Activated CD4-positive, alpha-beta T cell treated with anti-CD3 and anti-CD28 coated beads, Interleukin-2, amount 50 U/mL, for 16 hours (primary cell): ENCODE measurements around the gene PLXNA3.

ENCODE experiments used
- DNase-seq: peaks from one replicate; pipeline ENCODE4 v3.0.0-alpha.2; 2020

PLXNA3 gene

DNA sequence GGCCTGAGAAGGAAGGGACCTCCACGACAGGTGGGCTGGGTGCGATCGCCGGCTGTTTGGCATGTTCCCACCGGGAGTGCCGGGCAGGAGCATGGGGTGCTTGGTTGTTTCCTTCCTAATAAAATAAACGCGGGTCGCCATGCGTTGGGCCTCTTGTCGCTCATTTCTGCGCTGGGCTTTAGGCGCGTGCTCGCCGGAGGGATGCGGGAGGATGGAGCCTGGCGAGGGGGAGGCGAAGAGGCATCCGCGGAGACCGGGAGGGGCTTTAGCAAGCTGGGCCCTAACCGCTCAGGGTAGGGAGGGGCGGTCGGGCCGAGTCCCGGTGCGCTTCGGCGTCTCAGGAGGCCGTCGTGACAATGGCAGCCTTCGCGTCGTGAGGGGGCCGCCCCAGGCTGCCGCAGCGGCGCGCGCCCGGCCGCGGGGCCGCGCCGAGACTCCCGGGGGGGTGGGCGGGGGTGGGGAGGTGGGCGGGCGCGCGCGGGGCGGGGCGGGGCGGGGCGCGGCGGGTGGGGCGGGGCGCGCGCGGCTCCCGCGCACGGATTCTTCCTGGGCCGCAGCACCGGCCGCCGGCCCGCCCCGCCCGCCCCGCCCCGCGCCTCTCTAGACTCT is 21.6 kb upstream of the PLXNA3 start:
- DNase-seq = peak; percentile 35

DNA sequence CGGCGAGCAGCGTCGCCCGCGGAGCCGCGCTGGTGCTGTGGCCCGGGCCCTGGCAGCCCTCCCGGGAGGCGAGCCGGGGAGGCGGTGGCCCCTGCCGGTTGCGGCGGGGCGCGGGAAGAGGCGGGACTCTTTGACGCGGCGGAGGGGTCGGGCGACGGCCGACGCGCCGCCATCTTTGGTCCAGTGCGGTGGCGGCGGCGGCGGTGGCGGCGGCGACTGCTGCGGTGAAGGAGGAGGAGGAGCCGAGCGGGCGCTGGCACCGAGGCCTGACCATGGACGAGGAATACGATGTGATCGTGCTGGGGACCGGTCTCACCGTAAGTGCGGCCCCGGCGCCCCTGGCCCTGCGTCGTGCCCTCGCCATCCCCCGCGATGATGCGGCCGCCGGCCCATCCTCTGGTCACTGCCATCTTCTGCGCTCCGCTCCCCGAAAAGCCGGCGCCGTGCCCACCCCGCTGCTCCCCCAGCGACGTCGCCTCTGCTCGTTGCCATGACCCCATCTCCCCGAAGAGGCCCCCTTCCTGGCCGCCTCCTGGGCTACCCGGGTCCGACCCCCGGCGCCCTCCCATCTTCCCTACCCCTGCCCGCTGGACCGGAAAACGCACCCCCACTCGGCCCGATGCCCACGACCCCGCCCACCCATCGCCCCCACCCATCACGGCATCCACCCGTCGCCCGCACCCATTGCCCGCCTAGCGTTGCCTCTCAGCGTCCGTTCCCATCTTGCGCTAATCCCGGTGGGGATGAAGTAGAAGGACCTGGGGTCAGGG is 20.9 kb upstream of the PLXNA3 start, which contains the start of gene GDI1:
Gene GDI1 (plus strand): TSS at position 172 of the 770 bp plus-strand sequence. CDS start 101 bp downstream, at position 273.
- peak; percentile 46 for DNase-seq

DNA sequence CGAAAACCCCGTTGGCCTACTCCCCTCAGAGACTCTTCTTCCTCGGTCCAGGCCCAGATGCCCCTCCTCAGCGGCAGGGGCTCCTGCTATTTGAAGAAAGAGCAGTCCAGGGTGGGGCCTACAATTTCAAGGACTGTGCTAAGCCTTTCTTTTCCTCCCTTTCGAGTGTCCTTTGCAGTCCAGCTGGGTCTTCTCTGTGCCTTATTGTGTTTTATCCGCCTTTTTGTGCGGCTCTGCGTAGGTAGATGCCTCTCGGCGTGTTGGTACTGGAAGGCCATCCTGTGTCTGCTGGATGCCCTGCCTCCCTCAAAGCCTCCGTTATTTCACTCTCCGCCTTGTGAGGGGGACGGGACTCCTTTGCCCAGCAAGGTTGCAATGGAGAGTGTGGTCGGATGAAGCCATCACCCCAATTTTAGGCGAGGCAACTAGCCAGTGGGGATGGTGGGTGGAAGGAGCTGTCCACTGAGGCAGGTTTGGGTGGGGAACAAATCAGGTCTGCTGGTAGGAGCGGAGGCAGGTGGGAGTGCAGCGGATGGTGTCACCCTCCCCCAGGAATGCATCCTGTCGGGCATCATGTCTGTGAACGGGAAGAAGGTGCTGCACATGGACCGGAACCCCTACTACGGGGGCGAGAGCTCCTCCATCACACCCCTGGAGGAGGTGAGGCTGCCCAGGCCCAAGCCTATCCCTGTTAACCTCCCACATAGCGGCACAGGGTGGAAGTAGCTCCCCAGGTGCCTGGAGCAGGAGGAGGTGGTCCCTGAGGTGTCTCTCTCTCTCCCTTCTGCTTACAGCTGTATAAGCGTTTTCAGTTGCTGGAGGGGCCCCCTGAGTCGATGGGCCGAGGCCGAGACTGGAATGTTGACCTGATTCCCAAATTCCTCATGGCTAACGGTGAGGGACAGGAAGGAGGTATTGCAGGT is 19.8 kb upstream of the PLXNA3 start:
- DNase-seq = no peak

DNA sequence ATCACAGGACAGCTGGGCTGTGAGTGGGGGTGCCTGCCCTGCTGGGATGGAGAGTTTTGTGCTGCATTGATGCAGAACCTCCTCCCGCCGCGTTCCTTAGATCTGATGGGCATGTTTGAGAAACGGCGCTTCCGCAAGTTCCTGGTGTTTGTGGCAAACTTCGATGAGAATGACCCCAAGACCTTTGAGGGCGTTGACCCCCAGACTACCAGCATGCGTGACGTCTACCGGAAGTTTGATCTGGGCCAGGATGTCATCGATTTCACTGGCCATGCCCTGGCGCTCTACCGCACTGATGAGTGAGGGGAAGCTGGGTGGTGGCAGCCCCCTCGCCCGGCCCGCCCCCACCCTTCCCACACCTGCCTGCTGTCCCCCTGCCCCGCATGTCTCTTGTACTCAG is 18.2 kb upstream of the PLXNA3 start:
- DNase-seq = no peak

DNA sequence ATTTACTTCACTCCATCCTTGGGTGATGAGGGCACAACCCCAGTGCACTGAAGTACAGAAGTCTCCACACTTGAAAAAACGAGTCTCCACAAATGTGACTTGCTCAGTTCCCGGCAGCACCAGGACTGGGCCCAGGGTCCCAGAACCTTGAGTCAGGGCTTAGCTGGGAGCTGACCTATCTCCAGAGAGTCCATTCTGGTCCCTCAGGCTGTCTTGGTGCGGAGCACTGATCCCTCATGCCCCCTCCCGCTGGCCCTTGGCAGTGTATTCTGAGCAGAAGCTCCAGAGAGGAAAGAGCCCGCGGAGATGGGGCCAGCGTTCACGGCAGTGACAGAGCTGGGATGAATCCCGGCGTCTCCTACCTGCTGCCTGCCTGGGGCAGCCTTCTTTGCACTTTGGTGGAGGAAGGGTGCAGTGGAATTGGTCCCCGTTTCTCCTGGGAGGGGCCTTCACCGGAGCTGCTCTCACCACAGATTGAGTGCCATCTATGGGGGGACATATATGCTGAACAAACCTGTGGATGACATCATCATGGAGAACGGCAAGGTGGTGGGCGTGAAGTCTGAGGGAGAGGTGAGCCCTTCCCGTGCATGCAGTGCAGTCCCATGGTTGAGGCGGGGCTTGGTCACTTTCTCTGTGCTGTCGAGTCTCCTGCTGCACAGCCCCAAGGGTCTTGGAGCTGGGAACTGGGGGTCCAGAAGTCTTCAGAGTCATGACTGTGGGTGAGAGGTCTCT is 17.3 kb upstream of the PLXNA3 start:
- DNase-seq = no peak

DNA sequence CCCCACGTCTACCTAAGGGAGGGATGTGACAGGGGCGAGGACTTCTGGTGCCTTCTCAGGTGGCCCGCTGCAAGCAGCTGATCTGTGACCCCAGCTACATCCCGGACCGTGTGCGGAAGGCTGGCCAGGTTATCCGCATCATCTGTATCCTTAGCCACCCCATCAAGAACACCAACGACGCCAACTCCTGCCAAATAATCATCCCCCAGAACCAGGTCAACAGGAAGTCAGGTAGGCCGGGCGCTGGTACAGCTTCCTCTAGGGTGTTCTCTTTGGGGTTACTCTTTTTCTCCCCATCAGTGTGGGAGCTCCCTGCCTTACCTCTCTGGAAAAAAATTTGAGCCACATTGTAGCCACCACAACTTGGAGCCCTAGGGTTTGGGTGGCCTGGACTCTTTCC is 16.5 kb upstream of the PLXNA3 start:
- DNase-seq = no peak

DNA sequence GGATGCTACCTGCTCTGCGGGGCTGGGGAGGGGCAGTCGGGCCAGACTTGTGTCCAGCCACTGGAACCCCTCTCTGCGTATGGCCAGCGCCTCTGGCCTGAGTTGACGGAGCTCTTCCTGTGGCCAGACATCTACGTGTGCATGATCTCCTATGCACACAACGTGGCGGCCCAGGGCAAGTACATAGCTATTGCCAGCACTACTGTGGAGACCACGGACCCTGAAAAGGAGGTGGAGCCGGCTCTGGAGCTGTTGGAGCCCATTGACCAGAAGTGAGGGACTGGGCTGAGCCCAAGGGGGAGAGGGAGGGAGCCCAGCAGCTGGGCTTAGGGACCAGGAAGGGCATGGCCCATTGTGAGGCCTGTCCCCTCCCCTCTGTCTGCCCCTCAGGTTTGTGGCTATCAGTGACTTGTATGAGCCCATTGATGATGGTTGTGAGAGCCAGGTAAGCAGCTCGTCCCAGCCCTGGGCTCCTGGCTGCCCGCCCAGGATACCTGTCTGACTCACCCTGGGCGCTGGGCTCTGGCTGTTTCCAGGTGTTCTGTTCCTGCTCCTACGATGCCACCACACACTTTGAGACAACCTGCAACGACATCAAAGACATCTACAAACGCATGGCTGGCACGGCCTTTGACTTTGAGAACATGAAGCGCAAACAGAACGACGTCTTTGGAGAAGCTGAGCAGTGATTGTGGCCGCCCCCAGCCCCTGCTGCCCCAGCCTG is 15.9 kb upstream of the PLXNA3 start:
- DNase-seq = no peak

DNA sequence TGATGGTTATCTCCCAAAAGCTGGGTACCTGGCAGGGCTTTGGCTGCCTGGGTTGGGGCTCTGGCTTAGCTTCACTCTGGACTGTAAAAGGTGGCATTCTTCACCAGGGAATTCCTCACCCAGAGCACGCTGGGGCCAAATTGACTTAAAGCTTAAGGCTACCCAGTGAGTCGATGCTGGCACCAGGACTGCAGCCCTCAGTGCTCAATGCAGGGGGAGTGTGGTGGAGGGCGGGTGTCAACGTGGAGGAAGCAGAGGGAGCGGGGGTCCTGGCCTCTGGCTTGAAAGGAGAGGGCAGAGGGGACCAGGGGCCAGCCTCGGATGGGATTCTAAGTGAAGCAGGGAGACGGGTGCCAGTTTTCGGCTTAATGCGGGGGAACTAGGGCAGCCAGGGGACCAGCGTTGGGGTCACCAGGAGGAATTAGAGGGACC is 14.6 kb upstream of the PLXNA3 start:
- DNase-seq = no peak

DNA sequence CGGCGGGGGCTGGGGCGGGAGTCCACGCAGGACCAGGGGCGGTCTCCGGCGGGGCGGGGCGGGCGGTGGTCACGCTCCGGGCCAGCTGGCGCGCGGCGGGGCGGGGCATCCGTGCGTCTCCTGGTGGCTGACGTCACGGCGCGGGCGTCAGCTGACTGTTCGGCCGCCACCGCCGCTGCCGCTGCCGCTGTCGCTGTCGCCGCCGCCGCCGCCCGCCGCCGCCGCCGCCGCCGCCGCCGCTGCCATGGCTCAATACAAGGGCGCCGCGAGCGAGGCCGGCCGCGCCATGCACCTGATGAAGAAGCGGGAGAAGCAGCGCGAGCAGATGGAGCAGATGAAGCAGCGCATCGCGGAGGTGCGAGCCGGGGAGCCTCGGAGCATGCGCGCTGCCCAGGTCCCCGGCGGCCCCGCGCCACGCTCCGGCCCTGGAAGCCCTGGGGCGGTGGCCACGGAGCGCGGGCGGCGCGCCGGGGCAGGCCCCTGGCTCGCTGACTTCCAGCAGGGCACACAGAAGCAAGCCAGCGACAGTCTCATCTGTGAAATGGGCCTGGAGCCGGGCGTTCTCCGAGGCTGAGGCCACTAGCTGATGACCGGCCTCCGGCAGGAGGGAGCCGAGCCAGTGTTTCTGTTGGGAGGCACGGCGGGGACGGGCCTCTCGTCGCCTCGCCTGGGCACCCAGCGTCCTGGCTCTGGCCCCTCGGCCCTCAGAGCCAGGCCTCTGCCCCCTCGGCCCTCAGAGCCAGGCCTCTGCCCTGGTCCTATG is 13.9 kb upstream of the PLXNA3 start, which contains the start of gene FAM50A:
Gene FAM50A (plus strand): TSS at position 150 of the 763 bp plus-strand sequence. CDS start 95 bp downstream, at position 245.
- DNase-seq = peak; percentile 70

DNA sequence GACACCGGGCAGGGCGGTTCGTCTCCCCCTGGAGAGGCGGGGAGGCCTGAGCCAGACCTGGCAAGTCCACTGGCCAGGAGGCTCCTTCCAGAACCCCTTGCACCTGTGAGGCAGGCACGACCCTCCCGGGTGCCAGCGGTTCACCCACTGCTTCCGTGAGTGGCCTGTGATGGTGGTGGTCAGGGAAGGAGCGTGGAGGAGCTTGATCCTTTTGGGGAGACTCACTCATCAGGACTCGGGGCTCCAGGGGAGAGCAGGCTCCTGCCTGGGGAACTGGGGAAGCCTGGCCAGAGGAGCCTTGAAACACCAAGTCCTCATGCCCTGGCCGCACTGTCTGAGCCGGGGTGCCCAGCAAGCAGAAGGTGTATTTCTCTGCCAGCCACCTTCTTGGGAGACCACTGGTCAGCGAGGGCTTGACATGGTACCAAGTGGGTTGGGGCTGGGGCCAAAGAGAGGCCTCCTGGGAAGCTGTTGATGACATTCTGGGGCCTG is 13.3 kb upstream of the PLXNA3 start:
- DNase-seq = no peak

DNA sequence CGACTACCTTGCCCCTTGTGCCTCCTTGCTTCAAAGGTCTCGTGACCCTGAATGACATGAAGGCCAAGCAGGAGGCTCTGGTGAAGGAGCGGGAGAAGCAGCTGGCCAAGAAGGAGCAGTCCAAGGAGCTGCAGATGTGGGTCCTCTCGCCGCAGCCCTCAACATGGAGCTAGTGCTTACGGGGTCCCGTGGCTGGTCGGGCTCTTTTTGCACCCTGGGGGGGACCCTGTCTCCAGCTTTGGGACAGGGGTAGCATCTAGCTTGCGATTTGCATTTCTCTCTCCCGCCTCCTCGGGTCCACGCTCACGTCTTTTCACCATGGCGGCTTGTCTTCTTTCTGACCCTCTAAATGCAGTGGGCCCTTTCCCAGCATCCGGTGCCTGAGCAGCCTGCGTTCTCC is 12.3 kb upstream of the PLXNA3 start:
- DNase-seq = no peak

DNA sequence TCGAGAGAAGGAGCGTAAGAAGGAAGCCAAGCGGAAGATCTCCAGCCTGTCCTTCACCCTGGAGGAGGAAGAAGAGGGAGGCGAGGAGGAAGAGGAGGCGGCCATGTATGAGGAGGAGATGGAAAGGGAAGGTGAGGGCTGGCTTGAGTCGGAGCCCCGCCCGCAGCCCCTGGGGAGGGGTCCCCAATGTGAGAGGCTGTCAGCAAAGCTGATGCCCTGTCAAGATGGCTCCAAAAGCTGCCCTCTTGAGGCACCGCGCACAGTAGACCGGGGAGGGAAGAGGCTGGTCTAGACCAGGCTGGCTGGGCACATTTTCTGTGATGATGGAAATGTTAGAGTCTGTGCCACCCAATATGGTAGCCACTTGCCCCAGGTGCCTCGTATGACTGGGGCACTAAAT is 11.7 kb upstream of the PLXNA3 start:
- no peak for DNase-seq

DNA sequence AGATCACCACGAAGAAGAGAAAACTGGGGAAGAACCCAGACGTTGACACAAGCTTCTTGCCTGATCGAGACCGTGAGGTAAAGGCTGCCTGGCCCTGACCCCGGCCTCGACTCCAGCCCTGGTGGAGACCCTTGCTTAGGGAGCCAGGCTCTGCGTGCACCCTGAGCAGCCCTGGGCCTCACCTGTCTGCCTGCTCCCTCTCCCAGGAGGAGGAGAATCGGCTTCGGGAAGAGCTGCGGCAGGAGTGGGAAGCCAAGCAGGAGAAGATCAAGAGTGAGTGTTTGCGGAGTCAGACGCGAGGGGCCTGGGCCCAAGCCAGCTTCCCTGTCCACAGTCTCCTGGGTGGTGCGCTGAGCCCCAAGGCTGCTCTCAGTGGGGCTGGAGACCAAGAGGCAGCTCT is 9.6 kb upstream of the PLXNA3 start:
- no peak for DNase-seq

DNA sequence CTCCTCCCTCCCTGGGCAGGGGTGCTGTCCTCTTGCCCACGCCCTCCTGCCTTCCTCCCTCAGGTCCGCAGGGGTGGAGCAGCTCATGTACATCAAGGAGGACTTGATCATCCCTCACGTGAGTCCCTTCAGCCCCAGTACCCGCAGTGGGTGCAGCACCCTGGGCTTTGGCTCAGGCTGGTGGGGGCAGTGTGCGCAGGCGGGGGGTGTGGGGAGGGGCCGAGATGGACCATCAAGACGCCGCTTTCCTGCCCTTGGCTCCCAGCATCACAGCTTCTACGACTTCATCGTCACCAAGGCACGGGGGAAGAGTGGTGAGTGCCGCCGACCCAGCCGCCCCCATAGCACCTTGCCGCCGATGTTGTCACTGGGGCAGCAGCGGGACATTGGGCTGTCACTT is 8.5 kb upstream of the PLXNA3 start:
- no peak for DNase-seq

DNA sequence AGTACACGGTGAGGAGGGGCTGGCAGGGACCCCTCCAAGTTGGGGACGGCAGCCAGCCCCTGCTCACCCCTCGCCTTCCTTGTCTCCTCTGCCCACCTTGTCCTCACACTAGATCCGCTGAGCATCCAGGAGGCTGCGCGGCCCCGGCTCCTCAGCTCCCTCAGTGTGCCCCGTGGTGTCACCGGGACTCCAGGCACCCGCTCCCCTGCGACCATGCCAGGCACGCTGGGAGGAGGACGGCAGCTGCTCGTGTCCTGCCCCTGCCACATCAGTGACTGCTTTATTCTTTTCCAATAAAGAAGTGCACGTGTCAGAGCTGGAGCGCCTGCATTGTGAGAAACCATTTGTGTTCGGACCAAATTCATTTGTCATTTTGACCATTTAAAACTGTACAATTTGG is 7.8 kb upstream of the PLXNA3 start:
- DNase-seq = no peak

DNA sequence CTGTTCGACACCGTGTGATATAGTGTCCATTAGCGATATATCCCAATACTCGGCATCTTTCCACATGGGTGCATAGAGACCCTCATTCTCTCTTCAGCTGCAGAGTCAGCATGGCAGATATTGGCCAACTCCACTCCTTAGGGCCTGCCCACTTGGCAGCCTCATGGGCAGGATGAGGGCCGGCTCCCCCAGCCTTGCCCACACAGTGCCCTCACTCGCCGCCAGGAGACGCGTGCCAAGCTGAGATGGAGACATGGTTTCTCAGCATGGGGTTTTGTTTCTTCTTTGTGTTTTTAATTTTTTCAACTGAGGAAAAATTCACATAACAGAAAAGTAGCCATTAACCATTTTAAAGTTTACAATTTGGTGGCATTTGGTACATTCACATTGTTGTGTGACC is 5.3 kb upstream of the PLXNA3 start:
- no peak for DNase-seq

DNA sequence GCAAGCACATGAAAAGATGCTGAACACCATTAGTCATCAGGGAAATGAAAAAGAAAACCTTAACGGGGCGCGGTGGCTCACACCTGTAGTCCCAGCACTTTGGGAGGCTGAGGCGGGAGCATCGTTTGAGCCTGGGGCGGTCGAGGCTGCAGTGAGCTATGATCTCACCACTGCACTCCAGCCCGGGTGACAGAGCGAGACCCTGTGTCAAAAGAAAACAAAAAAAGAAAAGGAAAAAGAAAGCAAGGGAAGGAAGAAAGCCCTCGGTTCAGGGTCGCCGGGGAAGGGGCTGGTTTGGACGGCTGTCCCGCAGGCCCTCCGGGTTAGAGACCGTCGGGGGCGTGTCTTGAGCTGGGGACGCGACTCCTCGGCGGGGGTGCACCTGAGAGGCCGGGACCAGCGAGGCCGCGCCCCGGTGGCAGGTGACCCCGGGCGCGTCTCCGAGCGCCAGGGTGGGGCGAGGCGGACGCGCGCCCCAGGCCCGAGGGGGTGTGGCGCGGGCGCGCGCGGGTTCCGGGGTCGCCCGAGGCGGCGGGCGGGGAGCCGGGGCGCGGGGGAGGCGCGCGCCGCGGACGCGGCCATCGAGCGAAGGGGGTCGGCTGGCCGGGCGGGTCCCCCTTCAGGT is 478 bp upstream of the PLXNA3 start:
- DNase-seq = peak; percentile 30

DNA sequence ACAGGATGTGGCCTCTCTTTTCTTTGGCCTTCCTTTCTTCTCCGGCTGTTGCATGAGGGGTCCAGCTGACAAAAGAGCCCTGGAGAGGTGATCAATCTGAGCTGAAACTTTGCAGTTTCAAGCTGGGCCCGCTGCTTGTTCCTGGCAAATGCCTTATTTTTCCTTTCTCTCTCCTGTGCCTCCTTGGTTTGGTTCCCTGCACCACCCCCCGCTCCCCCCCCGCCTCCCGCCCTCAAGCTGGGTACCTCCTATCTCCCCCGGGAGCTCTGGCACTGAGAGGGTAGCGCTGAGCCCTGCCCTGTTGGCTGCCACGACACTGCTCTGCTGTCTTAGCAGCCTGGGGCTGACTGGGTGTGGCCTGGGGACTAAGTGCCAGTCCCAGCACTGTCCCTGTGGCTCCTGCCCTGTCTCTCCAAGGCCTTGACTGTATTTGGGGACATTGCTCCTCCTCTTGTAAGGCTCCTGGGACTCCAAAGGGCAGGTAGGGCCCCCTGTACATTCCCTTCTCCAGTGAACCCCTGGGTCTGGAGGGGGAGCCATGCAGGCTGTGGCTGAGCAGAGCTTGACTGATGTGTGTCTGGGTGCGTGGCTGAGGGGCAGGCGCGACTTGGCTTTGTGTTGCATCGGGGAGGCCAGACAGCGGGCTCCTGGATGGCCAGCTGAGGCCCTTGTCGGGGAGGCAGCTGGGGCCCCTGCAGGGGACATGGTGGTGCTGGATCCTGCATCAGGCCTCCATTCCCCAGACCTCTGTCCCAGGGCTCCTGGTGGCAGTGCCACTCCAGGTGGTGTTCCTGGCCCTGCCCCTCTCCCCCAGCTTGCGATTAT is 1.1 kb downstream of the PLXNA3 start:
- no peak for DNase-seq

DNA sequence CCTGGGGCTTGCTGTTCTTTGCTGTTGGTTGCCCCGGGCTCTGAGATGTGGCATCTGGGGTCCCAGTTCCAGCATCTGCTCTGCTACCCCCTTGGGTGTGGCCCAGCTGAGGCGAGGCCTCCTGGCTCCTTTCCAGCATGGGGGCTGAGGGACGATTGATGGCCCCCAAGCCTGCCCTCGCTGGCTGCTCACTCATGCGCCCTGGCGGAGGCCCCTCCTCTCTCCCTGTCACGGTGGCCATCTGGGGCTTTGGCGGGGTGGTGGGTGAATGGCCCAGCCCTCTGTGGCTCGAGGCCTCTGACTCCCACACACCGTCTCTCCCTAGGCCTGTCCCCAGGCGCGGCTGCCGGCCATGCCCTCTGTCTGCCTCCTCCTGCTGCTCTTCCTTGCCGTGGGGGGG is 1.8 kb downstream of the PLXNA3 start:
- no peak for DNase-seq

DNA sequence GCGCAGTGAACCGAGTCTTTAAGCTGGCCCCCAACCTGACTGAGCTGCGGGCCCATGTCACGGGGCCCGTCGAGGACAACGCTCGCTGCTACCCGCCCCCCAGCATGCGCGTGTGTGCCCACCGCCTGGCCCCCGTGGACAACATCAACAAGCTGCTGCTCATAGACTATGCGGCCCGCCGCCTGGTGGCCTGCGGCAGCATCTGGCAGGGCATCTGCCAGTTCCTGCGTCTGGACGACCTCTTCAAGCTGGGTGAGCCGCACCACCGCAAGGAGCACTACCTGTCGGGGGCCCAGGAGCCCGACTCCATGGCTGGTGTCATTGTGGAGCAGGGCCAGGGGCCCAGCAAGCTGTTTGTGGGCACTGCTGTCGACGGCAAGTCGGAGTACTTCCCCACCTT is 2.2 kb downstream of the PLXNA3 start:
- no peak for DNase-seq
